Measurements from ENCODE around the gene PTER.

DNA sequence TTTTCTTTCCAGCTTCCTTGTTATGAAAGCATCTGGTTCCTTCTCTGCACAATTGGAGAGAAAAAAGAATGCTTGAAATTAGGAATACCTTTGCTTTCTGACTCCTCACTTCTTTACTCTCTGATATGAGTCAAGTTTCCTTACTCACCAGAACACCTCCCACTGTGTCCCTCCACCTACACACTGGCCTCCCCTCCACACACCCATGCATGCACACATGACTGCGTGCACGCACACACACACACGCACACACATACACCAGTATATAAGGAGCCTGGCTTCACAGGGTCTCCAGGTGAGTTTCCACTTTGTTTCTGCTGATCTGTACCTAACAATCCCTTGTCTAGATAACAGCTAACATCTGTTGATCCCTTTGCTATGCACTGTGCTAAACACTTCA lies 11.4 kb upstream of the PTER start:
- TF ChIP-seq, protein P1, sequence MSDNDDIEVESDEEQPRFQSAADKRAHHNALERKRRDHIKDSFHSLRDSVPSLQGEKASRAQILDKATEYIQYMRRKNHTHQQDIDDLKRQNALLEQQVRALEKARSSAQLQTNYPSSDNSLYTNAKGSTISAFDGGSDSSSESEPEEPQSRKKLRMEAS (IDR thresholded peaks at IDR 0.05) = no peak
- TF ChIP-seq ESRRA (IDR thresholded peaks at IDR 0.05; ENCODE audit: borderline replicate concordance, low read length) = no peak
- no peak for TF ChIP-seq POLR2A (IDR thresholded peaks at IDR 0.05; ENCODE audit: low read length)
- TF ChIP-seq, protein P2, sequence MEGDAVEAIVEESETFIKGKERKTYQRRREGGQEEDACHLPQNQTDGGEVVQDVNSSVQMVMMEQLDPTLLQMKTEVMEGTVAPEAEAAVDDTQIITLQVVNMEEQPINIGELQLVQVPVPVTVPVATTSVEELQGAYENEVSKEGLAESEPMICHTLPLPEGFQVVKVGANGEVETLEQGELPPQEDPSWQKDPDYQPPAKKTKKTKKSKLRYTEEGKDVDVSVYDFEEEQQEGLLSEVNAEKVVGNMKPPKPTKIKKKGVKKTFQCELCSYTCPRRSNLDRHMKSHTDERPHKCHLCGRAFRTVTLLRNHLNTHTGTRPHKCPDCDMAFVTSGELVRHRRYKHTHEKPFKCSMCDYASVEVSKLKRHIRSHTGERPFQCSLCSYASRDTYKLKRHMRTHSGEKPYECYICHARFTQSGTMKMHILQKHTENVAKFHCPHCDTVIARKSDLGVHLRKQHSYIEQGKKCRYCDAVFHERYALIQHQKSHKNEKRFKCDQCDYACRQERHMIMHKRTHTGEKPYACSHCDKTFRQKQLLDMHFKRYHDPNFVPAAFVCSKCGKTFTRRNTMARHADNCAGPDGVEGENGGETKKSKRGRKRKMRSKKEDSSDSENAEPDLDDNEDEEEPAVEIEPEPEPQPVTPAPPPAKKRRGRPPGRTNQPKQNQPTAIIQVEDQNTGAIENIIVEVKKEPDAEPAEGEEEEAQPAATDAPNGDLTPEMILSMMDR (IDR thresholded peaks at IDR 0.05) = no peak
- TF ChIP-seq, protein P3, sequence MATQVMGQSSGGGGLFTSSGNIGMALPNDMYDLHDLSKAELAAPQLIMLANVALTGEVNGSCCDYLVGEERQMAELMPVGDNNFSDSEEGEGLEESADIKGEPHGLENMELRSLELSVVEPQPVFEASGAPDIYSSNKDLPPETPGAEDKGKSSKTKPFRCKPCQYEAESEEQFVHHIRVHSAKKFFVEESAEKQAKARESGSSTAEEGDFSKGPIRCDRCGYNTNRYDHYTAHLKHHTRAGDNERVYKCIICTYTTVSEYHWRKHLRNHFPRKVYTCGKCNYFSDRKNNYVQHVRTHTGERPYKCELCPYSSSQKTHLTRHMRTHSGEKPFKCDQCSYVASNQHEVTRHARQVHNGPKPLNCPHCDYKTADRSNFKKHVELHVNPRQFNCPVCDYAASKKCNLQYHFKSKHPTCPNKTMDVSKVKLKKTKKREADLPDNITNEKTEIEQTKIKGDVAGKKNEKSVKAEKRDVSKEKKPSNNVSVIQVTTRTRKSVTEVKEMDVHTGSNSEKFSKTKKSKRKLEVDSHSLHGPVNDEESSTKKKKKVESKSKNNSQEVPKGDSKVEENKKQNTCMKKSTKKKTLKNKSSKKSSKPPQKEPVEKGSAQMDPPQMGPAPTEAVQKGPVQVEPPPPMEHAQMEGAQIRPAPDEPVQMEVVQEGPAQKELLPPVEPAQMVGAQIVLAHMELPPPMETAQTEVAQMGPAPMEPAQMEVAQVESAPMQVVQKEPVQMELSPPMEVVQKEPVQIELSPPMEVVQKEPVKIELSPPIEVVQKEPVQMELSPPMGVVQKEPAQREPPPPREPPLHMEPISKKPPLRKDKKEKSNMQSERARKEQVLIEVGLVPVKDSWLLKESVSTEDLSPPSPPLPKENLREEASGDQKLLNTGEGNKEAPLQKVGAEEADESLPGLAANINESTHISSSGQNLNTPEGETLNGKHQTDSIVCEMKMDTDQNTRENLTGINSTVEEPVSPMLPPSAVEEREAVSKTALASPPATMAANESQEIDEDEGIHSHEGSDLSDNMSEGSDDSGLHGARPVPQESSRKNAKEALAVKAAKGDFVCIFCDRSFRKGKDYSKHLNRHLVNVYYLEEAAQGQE (IDR thresholded peaks at IDR 0.05) = no peak

Data from A549 (cell line).